DOHH2 (cell line): Measurements from ENCODE around the gene SIK1.
"Not testable (repeated sequence)": the region's sequence is repeated elsewhere in the genome, so short reads cannot be mapped to it uniquely, and the experiment has no call there.

ENCODE experiments used
- CTCF ChIP-seq: fragments of 200-600 bp; sonication (generic); IDR thresholded peaks from one replicate; pipeline ENCODE4 v1.5.1; 2014; ENCODE audit warnings: antibody characterized with exemption, mild to moderate bottlenecking, low read depth, low read length; ENCODE audit not compliant: poor library complexity, severe bottlenecking
- EZH2phosphoT487 ChIP-seq: fragments of 200-600 bp; sonication (generic); IDR thresholded peaks from 2 replicates; pipeline ENCODE4 v1.6.1; 2017; ENCODE audit warnings: borderline replicate concordance, mild to moderate bottlenecking, antibody characterized with exemption, low read length, moderate library complexity, mixed read lengths

GRCh38 chr21:43451850-43452249 lies 24.9 kb upstream of the SIK1 start:
- TF ChIP-seq CTCF, EZH2phosphoT487: not testable (repeated sequence)
